RCC 7860 (cell line): ENCODE results near the gene AMOTL1.
"Not testable (repeated sequence)": the region's sequence is repeated elsewhere in the genome, so short reads cannot be mapped to it uniquely, and the experiment has no call there.

Source experiments
- DNase-seq: peaks from one replicate; pipeline ENCODE4 v3.0.0-alpha.2; 2015; ENCODE audit warnings: low spot score
- FAIRE-seq: peaks from 2 replicates; lab custom pipeline; 2012; peaks lifted over from hg19 to GRCh38; lab: Jason Lieb, UNC

Gene AMOTL1

GRCh38 chr11:94790197-94790596 lies 22.0 kb downstream of the AMOTL1 start:
- DNase-seq (no peak), FAIRE-seq (no peak)

GRCh38 chr11:94790661-94791180 lies 22.6 kb downstream of the AMOTL1 start:
- DNase-seq (peak; percentile 23), FAIRE-seq (no peak)

GRCh38 chr11:94791216-94791889 lies 23.2 kb downstream of the AMOTL1 start:
- no peak for FAIRE-seq
- no peak for DNase-seq

GRCh38 chr11:94791942-94792341 lies 23.8 kb downstream of the AMOTL1 start:
- FAIRE-seq, DNase-seq: not testable (repeated sequence)

- DNase-seq, result no peak
- FAIRE-seq, result no peak
Observed at GRCh38 chr11:94792451-94792850, 24.3 kb downstream of the AMOTL1 start.

- FAIRE-seq, result no peak
Observed at GRCh38 chr11:94793002-94793401, 24.8 kb downstream of the AMOTL1 start.

GRCh38 chr11:94793822-94794221 lies 25.7 kb downstream of the AMOTL1 start:
- peak; percentile 9 for DNase-seq
- FAIRE-seq, result no peak

More at GRCh38 chr11:94793002-94793401, 24.8 kb downstream of the AMOTL1 start:
- no peak for DNase-seq

- FAIRE-seq (peak; percentile 49), DNase-seq (peak; percentile 82)
Observed at GRCh38 chr11:94794287-94795168, 26.4 kb downstream of the AMOTL1 start.

- FAIRE-seq (no peak), DNase-seq (no peak)
Observed at GRCh38 chr11:94795476-94796189, 27.5 kb downstream of the AMOTL1 start.

- no peak for FAIRE-seq
- no peak for DNase-seq
Observed at GRCh38 chr11:94796190-94796580, 28.0 kb downstream of the AMOTL1 start.

- DNase-seq (no peak), FAIRE-seq (no peak)
Observed at GRCh38 chr11:94796863-94797262, 28.7 kb downstream of the AMOTL1 start.

GRCh38 chr11:94799726-94800125 lies 31.6 kb downstream of the AMOTL1 start:
- no peak for FAIRE-seq
- DNase-seq, result no peak

- DNase-seq (no peak), FAIRE-seq (no peak)
Observed at GRCh38 chr11:94800414-94800813, 32.3 kb downstream of the AMOTL1 start.

- no peak for DNase-seq
- no peak for FAIRE-seq
Observed at GRCh38 chr11:94801866-94802460, 33.8 kb downstream of the AMOTL1 start.

- DNase-seq (no peak), FAIRE-seq (no peak)
Observed at GRCh38 chr11:94802501-94802900, 34.3 kb downstream of the AMOTL1 start.

GRCh38 chr11:94803491-94803890 lies 35.3 kb downstream of the AMOTL1 start:
- FAIRE-seq, result no peak
- DNase-seq, result no peak

- FAIRE-seq (no peak), DNase-seq (no peak)
Observed at GRCh38 chr11:94804874-94805273, 36.7 kb downstream of the AMOTL1 start.

- FAIRE-seq (no peak), DNase-seq (no peak)
Observed at GRCh38 chr11:94806014-94806413, 37.9 kb downstream of the AMOTL1 start.

GRCh38 chr11:94806419-94806818 lies 38.3 kb downstream of the AMOTL1 start:
- no peak for FAIRE-seq

GRCh38 chr11:94809251-94809650 lies 41.1 kb downstream of the AMOTL1 start:
- DNase-seq, result no peak

More at GRCh38 chr11:94806419-94806818, 38.3 kb downstream of the AMOTL1 start:
- no peak for DNase-seq

More at GRCh38 chr11:94809251-94809650, 41.1 kb downstream of the AMOTL1 start:
- no peak for FAIRE-seq
